ENCODE measurements around the gene TERT. TPM values are rescaled to one million over a fixed set of nuclear protein-coding genes. Genes with fewer than 3 reads are reported as not detected.
"Not testable (repeated sequence)": the region's sequence is repeated elsewhere in the genome, so short reads cannot be mapped to it uniquely, and the experiment has no call there.

TERT gene
- total RNA-seq, 4 donors from 2014 or later, result not detected

DNA sequence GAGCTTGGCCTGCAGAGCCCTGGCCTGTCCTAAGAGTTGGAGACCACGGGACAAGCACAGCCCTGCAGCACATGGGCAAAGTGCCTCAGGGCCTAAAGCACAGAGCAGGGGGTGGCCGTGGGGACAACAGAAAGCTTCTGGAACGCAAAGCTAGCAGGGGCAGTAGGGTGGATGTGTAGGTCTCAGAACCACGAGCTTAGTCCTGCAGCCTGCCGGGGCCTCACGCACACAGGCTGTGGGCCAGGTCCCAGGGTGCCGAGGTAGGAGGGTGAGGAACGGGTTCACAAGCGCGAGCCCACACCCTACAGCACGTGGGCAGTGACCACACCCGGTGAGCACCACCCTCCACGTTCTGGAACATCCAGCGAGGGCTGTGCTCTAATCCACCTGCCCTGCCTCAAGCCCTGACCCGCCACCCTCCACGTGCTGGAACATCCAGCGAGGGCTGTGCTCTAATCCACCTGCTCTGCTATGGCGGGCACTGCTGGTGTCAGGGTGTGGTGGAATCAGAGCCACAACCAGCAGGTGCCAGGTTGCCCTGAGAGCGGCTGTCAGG, 40.8 kb upstream of the TERT start:
- TF ChIP-seq EP300 (IDR thresholded peaks at IDR 0.05; ENCODE audit: low read depth) (no peak), POLR2A (IDR thresholded peaks at IDR 0.05) (no peak), CTCF (IDR thresholded peaks at IDR 0.05) (no peak), POLR2AphosphoS5 (IDR thresholded peaks at IDR 0.05) (no peak)
- Histone ChIP-seq H3K4me3 (no peak overlapping the region), H3K9me3 (no peaks in the 10 kb centered on the region), H3K27me3 (no peaks in the 10 kb centered on the region), H3K4me1 (peaks cover 0 to 6% (median 0%) of the 10 kb centered on the region in 4 donors), H3K36me3 (peaks cover 0 to 25% (median 12%) of the 10 kb centered on the region in 4 donors), H3K27ac (no peak overlapping the region)
- in situ Hi-C loops (cut with MboI; ENCODE audit: low pct_ligation_motif_present in 1 of 4, low pct_unique_long_range_greater_than_20kb in 1 of 4, low sequenced_read_pairs in 3 of 4) (no loop called here), intact Hi-C loops (cut with DNase I; ENCODE audit: low total_unique reads) (no loop called here)
- no peak for DNase-seq
- 70% methylated on average over 19 of the region's 19 CpGs; no CpG with 5 or more reads in 1 of the 2 donors for WGBS, 2 donors (ENCODE audit: low coverage in 1 of 2)

DNA sequence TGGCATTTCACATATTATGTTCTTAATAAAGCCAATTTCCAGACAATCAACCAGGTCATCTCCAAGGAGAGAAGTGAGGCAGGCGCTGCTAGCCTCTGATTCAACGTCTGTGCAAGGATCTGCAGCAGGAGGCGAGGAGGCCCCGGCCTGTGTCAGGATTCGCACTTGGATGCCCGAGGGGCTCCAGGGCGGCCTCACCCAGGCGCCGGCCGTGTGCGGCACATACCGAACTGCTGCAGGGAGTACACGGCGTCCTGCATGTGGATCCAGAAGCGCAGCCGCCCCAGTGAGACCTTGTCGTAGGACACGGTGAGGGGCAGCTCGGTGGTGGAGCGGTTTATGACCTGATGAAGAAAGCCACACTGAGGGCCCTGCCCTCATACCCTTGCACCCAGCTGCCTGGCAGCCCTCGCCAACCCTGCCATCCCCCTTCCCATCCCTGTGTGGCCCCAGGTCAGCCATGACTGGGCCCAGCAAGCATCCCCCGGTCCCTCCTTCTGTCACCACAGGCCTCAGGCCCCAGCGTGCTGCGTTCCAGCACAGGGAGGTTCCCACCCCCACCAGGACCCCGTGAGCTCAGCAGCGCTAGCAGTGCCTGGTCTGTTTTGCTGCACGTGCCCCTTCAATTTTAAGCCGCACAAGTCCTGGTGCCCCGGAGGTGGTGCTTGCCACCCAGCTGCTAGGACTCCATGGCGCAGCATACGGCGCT, 40.1 kb upstream of the TERT start:
- no peaks in the 10 kb centered on the region for H3K9me3 ChIP-seq
- H3K36me3 ChIP-seq, result peaks cover 0 to 27% (median 13%) of the 10 kb centered on the region in 4 donors
- H3K4me1 ChIP-seq, result peaks cover 0 to 10% (median 0%) of the 10 kb centered on the region in 4 donors
- H3K27ac ChIP-seq, result no peak overlapping the region
- no peak for TF ChIP-seq POLR2A (IDR thresholded peaks at IDR 0.05)
- TF ChIP-seq EP300 (IDR thresholded peaks at IDR 0.05; ENCODE audit: low read depth), result no peak
- no peak for TF ChIP-seq POLR2AphosphoS5 (IDR thresholded peaks at IDR 0.05)
- TF ChIP-seq CTCF (IDR thresholded peaks at IDR 0.05), result no peak
- intact Hi-C loops (cut with DNase I; ENCODE audit: low total_unique reads) (no loop called here), in situ Hi-C loops (cut with MboI; ENCODE audit: low pct_ligation_motif_present in 1 of 4, low pct_unique_long_range_greater_than_20kb in 1 of 4, low sequenced_read_pairs in 3 of 4) (no loop called here)
- no peaks in the 10 kb centered on the region for H3K27me3 ChIP-seq
- 92% methylated on average over 32 of the region's 32 CpGs; no CpG with 5 or more reads in 1 of the 2 donors for WGBS, 2 donors (ENCODE audit: low coverage in 1 of 2)
- DNase-seq, result no peak
- no peak overlapping the region for H3K4me3 ChIP-seq

GRCh38 chr5:1333986-1334385, 39.1 kb upstream of the TERT start:
- no peak for DNase-seq
- 97% methylated on average over 14 of the region's 14 CpGs; no CpG with 5 or more reads in 1 of the 2 donors for WGBS, 2 donors (ENCODE audit: low coverage in 1 of 2)
- in situ Hi-C loops (cut with MboI; ENCODE audit: low pct_ligation_motif_present in 1 of 4, low pct_unique_long_range_greater_than_20kb in 1 of 4, low sequenced_read_pairs in 3 of 4), result no loop called here

GRCh38 chr5:1333286-1333685, 38.4 kb upstream of the TERT start:
- H3K27me3 ChIP-seq; in situ Hi-C loops (cut with MboI; ENCODE audit: low pct_ligation_motif_present in 1 of 4, low pct_unique_long_range_greater_than_20kb in 1 of 4, low sequenced_read_pairs in 3 of 4); H3K4me3 ChIP-seq; H3K9me3 ChIP-seq; H3K27ac ChIP-seq; DNase-seq; intact Hi-C loops (cut with DNase I; ENCODE audit: low total_unique reads): not testable (repeated sequence)
- peaks cover 0 to 28% (median 13%) of the 10 kb centered on the region in 4 donors for H3K36me3 ChIP-seq
- 78 to 86% methylated on average over 5 of the region's 5 CpGs for WGBS, 2 donors (ENCODE audit: low coverage in 1 of 2)
- H3K4me1 ChIP-seq, result peaks cover 0 to 11% (median 0%) of the 10 kb centered on the region in 4 donors

More at GRCh38 chr5:1333986-1334385, 39.1 kb upstream of the TERT start:
- H3K27me3 ChIP-seq, result no peaks in the 10 kb centered on the region
- peaks cover 0 to 28% (median 13%) of the 10 kb centered on the region in 4 donors for H3K36me3 ChIP-seq
- H3K27ac ChIP-seq, result no peak overlapping the region
- no peaks in the 10 kb centered on the region for H3K9me3 ChIP-seq
- intact Hi-C loops (cut with DNase I; ENCODE audit: low total_unique reads), result no loop called here
- no peak overlapping the region for H3K4me3 ChIP-seq
- peaks cover 0 to 11% (median 0%) of the 10 kb centered on the region in 4 donors for H3K4me1 ChIP-seq
- no peak for TF ChIP-seq POLR2A (IDR thresholded peaks at IDR 0.05)
- TF ChIP-seq CTCF (IDR thresholded peaks at IDR 0.05), result no peak
- no peak for TF ChIP-seq EP300 (IDR thresholded peaks at IDR 0.05; ENCODE audit: low read depth)
- TF ChIP-seq POLR2AphosphoS5 (IDR thresholded peaks at IDR 0.05), result no peak
